Measurements from ENCODE around the gene TNFAIP1.

Gene TNFAIP1

GRCh38 chr17:28371245-28372202 is 36.0 kb downstream of the TNFAIP1 start, which contains the start of gene SARM1:
Gene SARM1 (plus strand): TSS chr17:28371694. CDS start chr17:28372033, 339 bp downstream.
- DNase-seq (ENCODE audit: low read depth) = peak; percentile 44

- DNase-seq (ENCODE audit: low read depth) = no peak
Measured at GRCh38 chr17:28372203-28372944, 36.8 kb downstream of the TNFAIP1 start.

GRCh38 chr17:28372945-28373274 is 37.3 kb downstream of the TNFAIP1 start:
- no peak for DNase-seq (ENCODE audit: low read depth)

- no peak for DNase-seq (ENCODE audit: low read depth)
Measured at GRCh38 chr17:28379814-28380801, 44.5 kb downstream of the TNFAIP1 start.

- no peak for DNase-seq (ENCODE audit: low read depth)
Measured at GRCh38 chr17:28381141-28381825, 45.7 kb downstream of the TNFAIP1 start.

- DNase-seq (ENCODE audit: low read depth) = no peak
Measured at GRCh38 chr17:28384281-28385036, 48.9 kb downstream of the TNFAIP1 start.

GRCh38 chr17:28385037-28385400 is 49.5 kb downstream of the TNFAIP1 start:
- DNase-seq (ENCODE audit: low read depth) = no peak

GRCh38 chr17:28385406-28385805 is 49.8 kb downstream of the TNFAIP1 start:
- DNase-seq (ENCODE audit: low read depth) = no peak

GRCh38 chr17:28386391-28386790 is 50.8 kb downstream of the TNFAIP1 start:
- DNase-seq (ENCODE audit: low read depth) = no peak

- DNase-seq (ENCODE audit: low read depth) = no peak
Measured at GRCh38 chr17:28388106-28388505, 52.5 kb downstream of the TNFAIP1 start.

GRCh38 chr17:28390141-28390540 is 54.6 kb downstream of the TNFAIP1 start:
- DNase-seq (ENCODE audit: low read depth) = no peak

- no peak for DNase-seq (ENCODE audit: low read depth)
Measured at GRCh38 chr17:28390563-28390962, 55.0 kb downstream of the TNFAIP1 start.

GRCh38 chr17:28390984-28391383 is 55.4 kb downstream of the TNFAIP1 start:
- DNase-seq (ENCODE audit: low read depth) = no peak

GRCh38 chr17:28391401-28391800 is 55.8 kb downstream of the TNFAIP1 start:
- no peak for DNase-seq (ENCODE audit: low read depth)

- DNase-seq (ENCODE audit: low read depth) = no peak
Measured at GRCh38 chr17:28392491-28392890, 56.9 kb downstream of the TNFAIP1 start.

- no peak for DNase-seq (ENCODE audit: low read depth)
Measured at GRCh38 chr17:28394337-28395116, 59.0 kb downstream of the TNFAIP1 start.

- no peak for DNase-seq (ENCODE audit: low read depth)
Measured at GRCh38 chr17:28395426-28395825, 59.9 kb downstream of the TNFAIP1 start.

- DNase-seq (ENCODE audit: low read depth) = no peak
Measured at GRCh38 chr17:28395968-28396367, 60.4 kb downstream of the TNFAIP1 start.

All from GM04504 (cell line).